K562 (cell line): Measurements from ENCODE around the gene DIP2B. TPM values are rescaled to one million over a fixed set of nuclear protein-coding genes. Genes with fewer than 3 reads are reported as not detected.
A peak's percentile ranks its signal among the peaks of the same experiment; 100 is the strongest.

Source experiments
- ATAC-seq: fragments of 200-7000 bp; cut with Tn5 transposase; 3 replicates; pipeline ENCODE4 v1.9.1; 2020; ENCODE audit warnings: moderate library complexity
- BruUV-seq: library from RNA; stranded (reverse); fragments of 400-500 nt; replicated peaks from 2 replicates; lab custom pipeline; 2021; lab: Mats Ljungman, UMichigan
- CTCF ChIA-PET: fragments of 300-600 bp; formaldehyde crosslinking; extraction: SDS; loops from one replicate; lab custom pipeline; 2021; ENCODE audit warnings: low intra/inter-chr PET ratio; lab: Yijun Ruan, JAX
- POLR2A ChIA-PET: fragments of 300-600, 350-650 bp; sonication (Branson Sonifier 250); formaldehyde crosslinking; extraction: SDS; loops from one replicate; lab custom pipeline; 2021; ENCODE audit warnings: antibody characterized with exemption, inconsistent platforms; lab: Yijun Ruan, JAX
- DNase-seq, 4 experiments: peaks; one replicate each; pipeline versions ENCODE4 v3.0.0 to v3.0.0-alpha.2; 2011 to 2018; ENCODE audit warnings: low spot score in 3 of 4, mixed read lengths in 3 of 4; ENCODE audit errors: extremely low read depth in 1 of 4
- FAIRE-seq: peaks from 2 replicates; lab custom pipeline; 2011; peaks lifted over from hg19 to GRCh38; lab: Jason Lieb, UNC
- H2AFZ ChIP-seq: 2 replicates; pipeline ENCODE4 v1.6.0; 2011; ENCODE audit warnings: low read depth, low read length, control low read depth, inconsistent platforms
- H3K27ac ChIP-seq: fragments of 200-600 bp; 3 replicates; pipeline ENCODE4 v1.8.0; 2011; ENCODE audit warnings: low read depth, mild to moderate bottlenecking, control low read depth, inconsistent platforms, low read length, moderate library complexity, mixed read lengths; ENCODE audit errors: extremely low read depth
- H3K27me3 ChIP-seq, 2 experiments: fragments of 300-600 bp in 1 of 2; 2 replicates in 1 of 2; 3 replicates in 1 of 2; pipeline versions ENCODE4 v1.6.0 to v1.8.0; 2011; ENCODE audit warnings: inconsistent platforms in 2 of 2, low read length in 2 of 2, mild to moderate bottlenecking in 1 of 2, mixed read lengths in 1 of 2, moderate library complexity in 1 of 2; ENCODE audit not compliant: control insufficient read depth in 2 of 2, insufficient read depth in 2 of 2
- H3K36me3 ChIP-seq: fragments of 300-600 bp; 3 replicates; pipeline ENCODE4 v1.8.0; 2011; ENCODE audit warnings: mild to moderate bottlenecking, low read length, inconsistent platforms; ENCODE audit not compliant: control insufficient read depth, insufficient read depth
- H3K4me1 ChIP-seq, 2 experiments: fragments of 200-600 bp in 1 of 2; replicated peaks in 1 of 2; 2 replicates in 1 of 2; 3 replicates in 1 of 2; pipeline versions ENCODE4 v1.5.1 to v1.8.0; 2011; ENCODE audit warnings: inconsistent platforms in 2 of 2, low read length in 2 of 2, mild to moderate bottlenecking in 1 of 2, mixed read lengths in 1 of 2, moderate library complexity in 1 of 2; ENCODE audit not compliant: control insufficient read depth in 2 of 2, insufficient read depth in 2 of 2
- H3K4me2 ChIP-seq: 2 replicates; pipeline ENCODE4 v1.6.1; 2011; ENCODE audit warnings: low read length, control low read depth, inconsistent platforms, mixed read lengths; ENCODE audit not compliant: insufficient read depth
- H3K4me3 ChIP-seq: fragments of 200-600 bp; sonication (generic), shearing (Covaris generic); 2 replicates; pipeline ENCODE4 v1.5.1; 2016; ENCODE audit warnings: control low read depth, inconsistent platforms
- H3K79me2 ChIP-seq: fragments of 200-600 bp; 3 replicates; pipeline ENCODE4 v1.8.0; 2011; ENCODE audit warnings: low read length, inconsistent platforms; ENCODE audit not compliant: control insufficient read depth, insufficient read depth
- H3K9ac ChIP-seq, 2 experiments: 2 replicates each; pipeline versions ENCODE4 v1.6.0 to v1.6.1; 2011; ENCODE audit warnings: low read depth in 2 of 2, low read length in 2 of 2, control low read depth in 1 of 2, inconsistent platforms in 1 of 2, mild to moderate bottlenecking in 1 of 2, mixed read lengths in 1 of 2; ENCODE audit not compliant: insufficient read depth in 1 of 2
- H3K9me1 ChIP-seq: one replicate; pipeline ENCODE4 v1.6.0; 2011; ENCODE audit warnings: inconsistent platforms, mild to moderate bottlenecking, low read length, moderate library complexity; ENCODE audit not compliant: control insufficient read depth, insufficient read depth
- H3K9me3 ChIP-seq: replicated peaks from 2 replicates; pipeline ENCODE4 v1.5.1; 2011; ENCODE audit warnings: low read depth, low read length, inconsistent platforms; ENCODE audit not compliant: control insufficient read depth, insufficient read depth
- H4K20me1 ChIP-seq: replicated peaks from 2 replicates; pipeline ENCODE4 v1.6.1; 2011; ENCODE audit warnings: low read length, inconsistent platforms, mixed read lengths; ENCODE audit not compliant: control insufficient read depth, insufficient read depth
- ETV1 ChIP-seq: fragments of 450-650 bp; conservative IDR thresholded peaks from 2 replicates; pipeline ENCODE4 v1.6.1; 2016; ENCODE audit warnings: missing genetic modification characterization, control low read depth, low read depth, missing compliant biosample characterization
- FOSL1 ChIP-seq: fragments of 200-800 bp; sonication (Bioruptor generic); conservative IDR thresholded peaks from 2 replicates; pipeline ENCODE4 v1.6.1; 2016; ENCODE audit warnings: missing genetic modification characterization, missing compliant biosample characterization
- RFX1 ChIP-seq: fragments of 450-650 bp; IDR thresholded peaks from 2 replicates; pipeline ENCODE4 v1.6.1; 2016; ENCODE audit warnings: mild to moderate bottlenecking, moderate library complexity
- SMC3 ChIP-seq: conservative IDR thresholded peaks from 2 replicates; pipeline ENCODE4 v1.6.1; 2011; ENCODE audit warnings: low read depth, low read length, improper control_type of control experiment; ENCODE audit not compliant: insufficient read depth
- ZEB2 ChIP-seq: fragments of 450-650 bp; IDR thresholded peaks from 2 replicates; pipeline ENCODE4 v1.6.1; 2016
- WGBS: fragments of 100-300 bp; shearing (Covaris generic); methylation state at CpG from one replicate; pipeline ENCODE4 v1.1.6; 2016; ENCODE audit warnings: low coverage, mixed read lengths; ENCODE audit not compliant: insufficient coverage; ENCODE audit errors: missing lambda C conversion rate; 5-methylcytosine and 5-hydroxymethylcytosine counted together
- in situ Hi-C: fragments of 300-500 bp; cut with MboI; formaldehyde crosslinking; loops from 4 replicates; pipeline ENCODE4 v1.15.0; 2018; ENCODE audit warnings: inconsistent platforms, mixed read lengths
- intact Hi-C: fragments of 100-400 bp; cut with micrococcal nuclease; formaldehyde crosslinking; loops from 2 replicates; pipeline ENCODE4 v1.14.2; 2022
- polyA plus RNA-seq, 8 experiments: library from polyadenylated mRNA; depleted of rRNA in 4 of 8; stranded (reverse) in 5 of 8; unstranded in 3 of 8; fragments of >200 nt; fragmentation: Nextera tagmentation in 2 of 8; fragmentation: Illumina TruSeq in 1 of 8; extraction: Ambion mirVana in 2 of 8; extraction: Trizol in 1 of 8; gene quantifications; 2 replicates each; pipeline versions ENCODE4 v1.2.1 to v1.2.3, GENCODE V29; 2011 to 2014; ENCODE audit warnings: inconsistent platforms in 1 of 8, missing spikeins in 1 of 8
- total RNA-seq, 7 experiments: library from RNA; depleted of rRNA in 6 of 7; stranded (reverse); fragments of >200 nt in 6 of 7; fragmentation: Illumina TruSeq in 2 of 7; extraction: Trizol in 2 of 7; gene quantifications; 2 replicates each; pipeline versions ENCODE4 v1.2.1 to v1.2.3, GENCODE V29; 2011 to 2021; ENCODE audit warnings: low replicate concordance in 1 of 7
- TF ChIP-seq, protein P1 (sequence below): sonication (generic); formaldehyde crosslinking; IDR thresholded peaks from 2 replicates; pipeline ENCODE4 v1.4.0; 2020; ENCODE audit warnings: mild to moderate bottlenecking, missing genetic modification reagents
- TF ChIP-seq, protein P2 (sequence below), 2 experiments: fragments of 450-650 bp; formaldehyde crosslinking in 1 of 2; IDR thresholded peaks; 2 replicates each; pipeline versions ENCODE4 v1.4.0 to v1.6.1; 2014 to 2020; ENCODE audit warnings: mild to moderate bottlenecking in 2 of 2, borderline replicate concordance in 1 of 2, low read depth in 1 of 2

Gene DIP2B
- total and polyA plus RNA-seq, 9 of the 15 experiments (the other 6 are each of a cell fraction or from before 2014, with no cell fraction given): 4.6 to 26.1 (median 18.8) TPM

DNA sequence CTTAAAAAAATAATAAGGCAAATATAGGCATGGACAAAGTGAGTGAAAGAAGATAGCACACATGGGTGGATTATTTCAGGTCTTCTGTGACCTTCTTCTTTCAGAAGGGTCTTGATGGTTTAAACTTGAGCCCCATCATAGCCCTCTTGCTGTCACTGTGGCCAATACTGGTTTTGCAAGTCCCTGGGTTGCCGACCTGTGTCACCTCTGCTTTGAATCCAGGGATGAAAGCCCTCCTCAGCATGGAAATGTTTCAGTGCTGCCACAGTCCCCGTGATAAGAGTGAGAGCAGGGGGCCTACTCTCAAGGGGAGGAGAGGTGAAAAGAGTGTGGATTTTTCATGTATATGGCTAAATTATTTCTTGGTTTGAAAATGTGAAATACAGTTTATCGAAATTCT is 228.9 kb downstream of the DIP2B start (continued):
- TF ChIP-seq, protein P1, sequence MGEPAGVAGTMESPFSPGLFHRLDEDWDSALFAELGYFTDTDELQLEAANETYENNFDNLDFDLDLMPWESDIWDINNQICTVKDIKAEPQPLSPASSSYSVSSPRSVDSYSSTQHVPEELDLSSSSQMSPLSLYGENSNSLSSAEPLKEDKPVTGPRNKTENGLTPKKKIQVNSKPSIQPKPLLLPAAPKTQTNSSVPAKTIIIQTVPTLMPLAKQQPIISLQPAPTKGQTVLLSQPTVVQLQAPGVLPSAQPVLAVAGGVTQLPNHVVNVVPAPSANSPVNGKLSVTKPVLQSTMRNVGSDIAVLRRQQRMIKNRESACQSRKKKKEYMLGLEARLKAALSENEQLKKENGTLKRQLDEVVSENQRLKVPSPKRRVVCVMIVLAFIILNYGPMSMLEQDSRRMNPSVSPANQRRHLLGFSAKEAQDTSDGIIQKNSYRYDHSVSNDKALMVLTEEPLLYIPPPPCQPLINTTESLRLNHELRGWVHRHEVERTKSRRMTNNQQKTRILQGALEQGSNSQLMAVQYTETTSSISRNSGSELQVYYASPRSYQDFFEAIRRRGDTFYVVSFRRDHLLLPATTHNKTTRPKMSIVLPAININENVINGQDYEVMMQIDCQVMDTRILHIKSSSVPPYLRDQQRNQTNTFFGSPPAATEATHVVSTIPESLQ (CRISPR knock-in tag): no peak
- TF ChIP-seq ZEB2: no peak

DNA sequence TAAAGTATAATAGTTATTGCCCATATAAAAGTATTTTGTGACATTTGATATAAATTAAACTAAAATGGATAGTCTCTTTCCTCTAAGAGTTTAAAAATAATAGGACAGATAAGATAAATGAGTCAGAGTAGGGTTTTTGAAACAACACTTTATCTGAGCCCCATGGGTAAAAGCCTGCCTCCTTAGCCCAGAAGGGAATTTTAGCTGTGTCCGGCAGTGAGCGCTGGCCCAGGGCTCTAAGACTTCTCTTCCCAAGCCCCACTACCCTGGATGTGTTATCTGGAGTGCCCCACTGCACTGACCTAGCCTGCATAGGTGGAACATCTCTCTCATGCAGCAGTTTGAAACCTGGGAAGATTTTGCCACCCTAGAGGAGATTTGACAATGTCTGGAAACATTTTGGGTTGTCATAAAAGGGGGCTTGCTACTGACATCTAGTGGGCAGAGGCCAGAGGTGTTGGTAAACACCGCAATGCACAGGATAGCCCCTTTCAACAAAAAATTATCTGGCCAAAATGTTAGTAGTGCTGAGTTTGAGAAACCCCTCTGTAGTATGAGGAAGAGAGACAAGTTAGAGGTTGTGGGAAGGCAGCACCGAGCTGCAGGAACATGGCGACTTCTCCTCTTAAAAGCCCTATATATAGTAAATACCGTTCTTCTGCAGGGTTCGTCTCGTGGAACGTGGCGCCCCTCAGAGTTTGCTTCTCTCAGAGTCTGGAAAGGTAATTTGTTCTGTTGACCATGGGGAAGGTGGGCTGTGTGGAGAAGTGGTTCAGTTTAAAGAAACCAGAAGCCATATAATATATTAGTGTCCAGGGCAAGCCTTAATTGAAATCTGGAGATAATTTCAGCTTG is 229.9 kb downstream of the DIP2B start:
- H3K9me3 ChIP-seq: no peaks in the 10 kb centered on the region
- no peaks in the 10 kb centered on the region for H3K79me2 ChIP-seq
- H4K20me1 ChIP-seq: peaks cover 3% of the 10 kb centered on the region; the same call in 1 of the 2 replicates
- H3K27ac ChIP-seq: 0 out of 3 replicates have a peak overlapping the region, but pooled peaks have one; percentile 6
- ATAC-seq: peak; percentile 93
- BruUV-seq: no TSS peak
- DNase-seq: peak; percentile 26 to 62 (median 38)
- intact Hi-C loops: loop anchor here (1.0 kb wide), 1 partner anchor 229 kb away; no protein-coding TSS in a partner anchor
- FAIRE-seq: peak; percentile 80
- H3K4me1 ChIP-seq: peaks cover 0 to 3% of the 10 kb centered on the region in 2 experiments; a peak in 1 of 5 replicates
- H3K36me3 ChIP-seq: peaks cover 75% of the 10 kb centered on the region
- POLR2A ChIA-PET: interaction anchor here (0.9 kb wide), 1 partner anchor 9 kb away, joined by 4 read pairs; no protein-coding TSS in a partner anchor
- H3K9ac ChIP-seq: no peak overlapping the region
- no peak overlapping the region for H3K4me3 ChIP-seq
- no peaks in the 10 kb centered on the region for H3K27me3 ChIP-seq
- WGBS: 78% methylated on average over 10 of the region's 10 CpGs
- H2AFZ ChIP-seq: no peak overlapping the region
- H3K4me2 ChIP-seq: no peak overlapping the region
- H3K9me1 ChIP-seq: no peaks in the 10 kb centered on the region
- CTCF ChIA-PET: interaction anchor here (0.9 to 1.6 kb wide), 3 partner anchors 229 to 617 kb away, joined by 3 to 6 read pairs (median 5); no protein-coding TSS in a partner anchor
- in situ Hi-C loops: no loop called here
- TF ChIP-seq RFX1 (no peak), FOSL1 (tag) (0 out of 2 replicates have a peak, but pooled peaks have one; percentile 46), SMC3 (peak; percentile 66; the same call in 1 of the 2 replicates), ETV1 (no peak)
- TF ChIP-seq, protein P2, sequence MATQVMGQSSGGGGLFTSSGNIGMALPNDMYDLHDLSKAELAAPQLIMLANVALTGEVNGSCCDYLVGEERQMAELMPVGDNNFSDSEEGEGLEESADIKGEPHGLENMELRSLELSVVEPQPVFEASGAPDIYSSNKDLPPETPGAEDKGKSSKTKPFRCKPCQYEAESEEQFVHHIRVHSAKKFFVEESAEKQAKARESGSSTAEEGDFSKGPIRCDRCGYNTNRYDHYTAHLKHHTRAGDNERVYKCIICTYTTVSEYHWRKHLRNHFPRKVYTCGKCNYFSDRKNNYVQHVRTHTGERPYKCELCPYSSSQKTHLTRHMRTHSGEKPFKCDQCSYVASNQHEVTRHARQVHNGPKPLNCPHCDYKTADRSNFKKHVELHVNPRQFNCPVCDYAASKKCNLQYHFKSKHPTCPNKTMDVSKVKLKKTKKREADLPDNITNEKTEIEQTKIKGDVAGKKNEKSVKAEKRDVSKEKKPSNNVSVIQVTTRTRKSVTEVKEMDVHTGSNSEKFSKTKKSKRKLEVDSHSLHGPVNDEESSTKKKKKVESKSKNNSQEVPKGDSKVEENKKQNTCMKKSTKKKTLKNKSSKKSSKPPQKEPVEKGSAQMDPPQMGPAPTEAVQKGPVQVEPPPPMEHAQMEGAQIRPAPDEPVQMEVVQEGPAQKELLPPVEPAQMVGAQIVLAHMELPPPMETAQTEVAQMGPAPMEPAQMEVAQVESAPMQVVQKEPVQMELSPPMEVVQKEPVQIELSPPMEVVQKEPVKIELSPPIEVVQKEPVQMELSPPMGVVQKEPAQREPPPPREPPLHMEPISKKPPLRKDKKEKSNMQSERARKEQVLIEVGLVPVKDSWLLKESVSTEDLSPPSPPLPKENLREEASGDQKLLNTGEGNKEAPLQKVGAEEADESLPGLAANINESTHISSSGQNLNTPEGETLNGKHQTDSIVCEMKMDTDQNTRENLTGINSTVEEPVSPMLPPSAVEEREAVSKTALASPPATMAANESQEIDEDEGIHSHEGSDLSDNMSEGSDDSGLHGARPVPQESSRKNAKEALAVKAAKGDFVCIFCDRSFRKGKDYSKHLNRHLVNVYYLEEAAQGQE (IDR thresholded peaks at IDR 0.05; ENCODE audit: borderline replicate concordance): peak; percentile 45; the same call in 1 of the 2 replicates
- TF ChIP-seq, protein P2 (CRISPR knock-in tag; IDR thresholded peaks at IDR 0.05; ENCODE audit: low read depth): no peak
